ENCODE results near the gene FZD1.

DNA sequence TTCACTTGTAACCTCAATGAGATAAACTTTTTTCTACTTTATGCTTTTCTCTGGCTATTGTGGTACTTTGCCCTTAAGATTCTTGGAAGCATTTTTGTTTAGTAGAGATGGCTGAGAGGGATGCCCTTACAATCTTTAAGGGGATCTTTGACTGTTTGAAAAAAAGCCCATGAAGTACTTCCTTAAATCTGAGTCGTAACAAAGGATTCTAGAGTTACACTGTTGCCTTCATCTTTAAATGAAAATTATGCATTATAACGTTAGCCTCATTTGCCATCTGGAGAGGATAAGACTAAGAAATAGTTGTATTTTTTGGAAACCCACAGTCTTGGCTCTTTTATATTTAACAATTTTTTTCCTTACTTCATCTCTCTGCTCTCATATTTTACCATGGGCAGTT is 37.8 kb upstream of the FZD1 start:
- TF ChIP-seq GATA2 (IDR thresholded peaks at IDR 0.05; ENCODE audit: low read depth, low read length) = no peak
- TF ChIP-seq GATA3 (IDR thresholded peaks at IDR 0.05; ENCODE audit: low read depth, low read length) = no peak
